Measurements from ENCODE around the gene ARID4B.
"Not testable (repeated sequence)": the region's sequence is repeated elsewhere in the genome, so short reads cannot be mapped to it uniquely, and the experiment has no call there.

The ARID4B gene

DNA sequence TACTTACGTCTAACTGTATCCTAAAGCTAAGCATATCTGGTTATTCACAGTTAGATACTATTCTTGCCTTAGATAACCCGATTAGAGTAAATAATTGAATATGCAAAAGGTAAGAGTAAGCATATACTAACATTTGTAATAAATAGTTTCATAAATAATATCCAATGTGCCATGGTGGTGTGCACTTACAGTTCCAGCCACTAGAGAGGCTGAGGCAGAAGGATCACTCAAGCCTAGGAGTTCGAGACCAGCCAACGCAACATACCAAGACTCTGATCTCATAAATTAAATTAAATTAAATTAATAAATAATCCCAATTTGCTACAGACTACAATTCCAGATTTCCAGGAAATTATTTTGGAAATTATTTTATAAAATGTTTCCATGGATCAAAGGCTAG, 12.2 kb downstream of the ARID4B start:
- TF ChIP-seq, protein P1, sequence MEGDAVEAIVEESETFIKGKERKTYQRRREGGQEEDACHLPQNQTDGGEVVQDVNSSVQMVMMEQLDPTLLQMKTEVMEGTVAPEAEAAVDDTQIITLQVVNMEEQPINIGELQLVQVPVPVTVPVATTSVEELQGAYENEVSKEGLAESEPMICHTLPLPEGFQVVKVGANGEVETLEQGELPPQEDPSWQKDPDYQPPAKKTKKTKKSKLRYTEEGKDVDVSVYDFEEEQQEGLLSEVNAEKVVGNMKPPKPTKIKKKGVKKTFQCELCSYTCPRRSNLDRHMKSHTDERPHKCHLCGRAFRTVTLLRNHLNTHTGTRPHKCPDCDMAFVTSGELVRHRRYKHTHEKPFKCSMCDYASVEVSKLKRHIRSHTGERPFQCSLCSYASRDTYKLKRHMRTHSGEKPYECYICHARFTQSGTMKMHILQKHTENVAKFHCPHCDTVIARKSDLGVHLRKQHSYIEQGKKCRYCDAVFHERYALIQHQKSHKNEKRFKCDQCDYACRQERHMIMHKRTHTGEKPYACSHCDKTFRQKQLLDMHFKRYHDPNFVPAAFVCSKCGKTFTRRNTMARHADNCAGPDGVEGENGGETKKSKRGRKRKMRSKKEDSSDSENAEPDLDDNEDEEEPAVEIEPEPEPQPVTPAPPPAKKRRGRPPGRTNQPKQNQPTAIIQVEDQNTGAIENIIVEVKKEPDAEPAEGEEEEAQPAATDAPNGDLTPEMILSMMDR (IDR thresholded peaks at IDR 0.05; ENCODE audit: low read depth, low read length) = peak; percentile 24; the same call in 1 of the 2 replicates
- no peak overlapping the region for H3K27ac ChIP-seq
- no peak for DNase-seq
- no peak overlapping the region for H3K4me3 ChIP-seq (ENCODE audit: low read depth, low read length)
- no peaks in the 10 kb centered on the region for H3K27me3 ChIP-seq (ENCODE audit: insufficient read depth, low read depth, severe bottlenecking)
- H3K36me3 ChIP-seq = peaks cover 37% of the 10 kb centered on the region
- H3K9me3 ChIP-seq (ENCODE audit: severe bottlenecking) = no peaks in the 10 kb centered on the region

DNA sequence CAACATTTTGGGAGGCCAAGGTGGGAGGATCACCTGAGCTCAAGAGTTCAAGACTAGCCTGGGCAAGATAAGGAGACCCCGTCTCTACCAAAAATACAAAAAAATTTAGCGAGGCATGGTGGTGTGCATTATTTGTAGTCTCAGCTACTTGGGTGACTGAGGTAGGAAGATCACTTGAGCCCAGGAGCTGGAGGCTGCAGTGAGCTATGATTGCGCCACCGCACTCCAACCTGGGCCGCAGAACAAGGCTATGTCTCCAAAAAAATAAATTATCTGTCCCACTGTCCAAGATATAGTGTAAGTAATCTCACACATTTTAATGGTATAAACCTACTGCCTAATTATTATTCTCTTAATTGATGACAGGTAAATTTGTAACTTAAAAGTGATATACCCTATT, 12.8 kb downstream of the ARID4B start:
- TF ChIP-seq, protein P1 (IDR thresholded peaks at IDR 0.05; ENCODE audit: low read depth, low read length) = no peak
- H3K36me3 ChIP-seq = peaks cover 36% of the 10 kb centered on the region
- no peaks in the 10 kb centered on the region for H3K9me3 ChIP-seq (ENCODE audit: severe bottlenecking)

GRCh38 chr1:235313931-235314678, 13.9 kb downstream of the ARID4B start:
- Histone ChIP-seq H3K36me3 (peaks cover 29% of the 10 kb centered on the region), H3K9me3 (ENCODE audit: severe bottlenecking) (no peaks in the 10 kb centered on the region), H3K27me3 (ENCODE audit: insufficient read depth, low read depth, severe bottlenecking) (no peaks in the 10 kb centered on the region), H3K27ac (no peak overlapping the region), H3K4me3 (ENCODE audit: low read depth, low read length) (no peak overlapping the region)
- DNase-seq = no peak
- TF ChIP-seq, protein P1 (IDR thresholded peaks at IDR 0.05; ENCODE audit: low read depth, low read length) = no peak

More for the DNA sequence above, 12.8 kb downstream of the ARID4B start:
- no peak overlapping the region for H3K27ac ChIP-seq
- H3K27me3 ChIP-seq (ENCODE audit: insufficient read depth, low read depth, severe bottlenecking) = no peaks in the 10 kb centered on the region
- H3K4me3 ChIP-seq (ENCODE audit: low read depth, low read length) = no peak overlapping the region
- no peak for DNase-seq

DNA sequence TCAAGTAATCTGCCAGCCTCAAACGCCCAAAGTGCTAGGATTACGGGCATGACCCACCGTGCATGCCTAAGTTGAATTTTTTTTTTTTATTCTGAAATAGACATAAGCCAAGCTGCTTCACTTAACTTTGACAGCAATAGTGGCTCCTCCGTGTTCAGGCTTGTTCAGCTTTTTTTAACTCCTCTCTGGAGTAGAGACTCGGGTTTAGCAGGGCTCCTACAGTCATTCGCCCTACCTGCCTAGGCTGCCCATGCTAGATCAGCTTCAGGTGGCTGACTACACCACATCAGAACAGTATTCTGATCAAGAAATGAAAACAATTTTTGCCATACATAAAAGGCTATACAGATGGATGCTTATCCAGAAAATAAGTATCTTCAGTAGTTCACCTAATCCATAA, 14.7 kb downstream of the ARID4B start:
- H3K27me3 ChIP-seq (ENCODE audit: insufficient read depth, low read depth, severe bottlenecking) = no peaks in the 10 kb centered on the region
- H3K36me3 ChIP-seq = peaks cover 21% of the 10 kb centered on the region
- TF ChIP-seq, protein P1 (IDR thresholded peaks at IDR 0.05; ENCODE audit: low read depth, low read length) = no peak
- H3K4me3 ChIP-seq (ENCODE audit: low read depth, low read length) = no peak overlapping the region
- no peaks in the 10 kb centered on the region for H3K9me3 ChIP-seq (ENCODE audit: severe bottlenecking)
- DNase-seq = no peak
- H3K27ac ChIP-seq = no peak overlapping the region

- not testable (repeated sequence) for H3K27me3 ChIP-seq (ENCODE audit: insufficient read depth, low read depth, severe bottlenecking); H3K9me3 ChIP-seq (ENCODE audit: severe bottlenecking); H3K27ac ChIP-seq; DNase-seq; H3K4me3 ChIP-seq (ENCODE audit: low read depth, low read length)
- peaks cover 25% of the 10 kb centered on the region for H3K36me3 ChIP-seq
Observed at GRCh38 chr1:235309206-235309605, 18.8 kb downstream of the ARID4B start.

DNA sequence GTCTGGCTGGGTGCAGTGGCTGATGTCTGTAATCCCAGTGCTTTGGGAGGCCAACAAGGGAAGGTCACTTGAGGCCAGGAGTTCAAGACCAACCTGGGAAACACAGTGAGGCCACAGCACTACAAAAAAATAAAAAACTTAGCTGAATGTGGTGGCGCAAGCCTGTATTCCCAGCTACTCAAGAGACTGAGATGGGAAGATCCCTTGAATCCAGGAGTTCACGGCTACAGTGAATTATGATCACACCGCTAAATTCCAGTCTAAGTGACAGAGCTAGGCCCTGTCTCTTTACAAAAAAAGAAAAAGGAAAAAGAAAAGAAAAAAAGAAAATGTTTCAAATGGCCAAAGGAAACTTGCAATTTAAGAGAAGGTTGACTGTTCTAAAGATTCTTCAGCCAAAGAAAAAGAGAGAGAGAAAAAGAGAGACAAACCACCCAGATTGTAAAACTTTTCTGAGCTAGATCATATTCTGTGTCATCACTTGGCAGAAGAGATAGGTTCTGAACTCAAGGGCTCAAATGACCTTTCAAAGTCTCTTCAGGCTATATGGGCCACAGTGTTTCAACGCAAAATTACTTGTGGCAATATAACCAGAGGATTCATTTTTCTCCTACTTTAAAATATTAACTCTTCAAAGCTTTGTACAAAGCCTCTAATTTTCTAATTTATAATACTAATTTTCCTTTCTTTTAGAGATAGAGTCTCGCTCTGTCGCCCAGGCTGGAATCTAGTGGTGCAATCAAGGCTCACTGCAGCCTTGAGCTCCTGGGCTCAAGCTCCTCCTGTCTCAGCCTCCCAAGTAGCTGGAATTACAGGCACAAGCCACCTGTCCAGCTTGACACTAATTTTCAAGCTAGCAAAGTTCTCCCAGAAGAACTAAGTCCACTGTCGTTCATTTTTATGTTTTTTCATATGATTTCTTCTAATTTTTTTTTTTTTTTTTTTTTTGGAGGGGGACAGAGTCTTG, 20.5 kb downstream of the ARID4B start:
- Histone ChIP-seq H3K36me3 (peaks cover 22% of the 10 kb centered on the region), H3K9me3 (ENCODE audit: severe bottlenecking) (no peaks in the 10 kb centered on the region), H3K27me3 (ENCODE audit: insufficient read depth, low read depth, severe bottlenecking) (no peaks in the 10 kb centered on the region), H3K4me3 (ENCODE audit: low read depth, low read length) (no peak overlapping the region), H3K27ac (no peak overlapping the region)
- TF ChIP-seq, protein P1 (IDR thresholded peaks at IDR 0.05; ENCODE audit: low read depth, low read length) = no peak
- peak; percentile 44 for DNase-seq

Measured in WERI-Rb-1 (cell line).